H9 (cell line): Measurements from ENCODE around the gene IL1RAP. TPM values are rescaled to one million over a fixed set of nuclear protein-coding genes. Genes with fewer than 3 reads are reported as not detected.

Source experiments
- DNase-seq: peaks from one replicate; pipeline ENCODE4 v3.0.0-alpha.2; 2017
- H2AFZ ChIP-seq: one replicate; pipeline ENCODE4 v1.6.1; 2013; ENCODE audit warnings: mild to moderate bottlenecking, low read length, control low read depth, moderate library complexity
- H2AK5ac ChIP-seq: 2 replicates; pipeline ENCODE4 v1.6.1; 2013; ENCODE audit warnings: low read length, control low read depth, mixed read lengths; ENCODE audit not compliant: insufficient read length
- H2BK120ac ChIP-seq: one replicate; pipeline ENCODE4 v1.6.1; 2013; ENCODE audit warnings: low read depth, mild to moderate bottlenecking, low read length, control low read depth, inconsistent platforms; ENCODE audit not compliant: poor library complexity, severe bottlenecking
- H2BK12ac ChIP-seq: 2 replicates; pipeline ENCODE4 v1.6.1; 2013; ENCODE audit warnings: low read length, control low read depth, mixed read lengths, low read depth; ENCODE audit not compliant: insufficient read length
- H2BK15ac ChIP-seq: 2 replicates; pipeline ENCODE4 v1.6.1; 2013; ENCODE audit warnings: low read depth, low read length, control low read depth
- H2BK20ac ChIP-seq: one replicate; pipeline ENCODE4 v1.6.1; 2013; ENCODE audit warnings: low read depth, mild to moderate bottlenecking, low read length, control low read depth, inconsistent platforms; ENCODE audit not compliant: poor library complexity, severe bottlenecking
- H2BK5ac ChIP-seq: 2 replicates; pipeline ENCODE4 v1.6.1; 2013; ENCODE audit warnings: low read length, control low read depth, mixed read lengths; ENCODE audit not compliant: insufficient read length
- H3K14ac ChIP-seq: 2 replicates; pipeline ENCODE4 v1.6.1; 2013; ENCODE audit warnings: low read length, control low read depth; ENCODE audit not compliant: insufficient read depth
- H3K18ac ChIP-seq: 2 replicates; pipeline ENCODE4 v1.6.1; 2013; ENCODE audit warnings: low read depth, mild to moderate bottlenecking, mixed read lengths, low read length, control low read depth; ENCODE audit not compliant: insufficient read length
- H3K23ac ChIP-seq: 2 replicates; pipeline ENCODE4 v1.6.1; 2013; ENCODE audit warnings: low read length, control low read depth, mixed read lengths, low read depth; ENCODE audit not compliant: insufficient read length
- H3K23me2 ChIP-seq: 2 replicates; pipeline ENCODE4 v1.6.1; 2013; ENCODE audit warnings: low read depth, mild to moderate bottlenecking, mixed read lengths, low read length, control low read depth; ENCODE audit not compliant: insufficient read length, poor library complexity, severe bottlenecking
- H3K27ac ChIP-seq: 2 replicates; pipeline ENCODE4 v1.5.1; 2013; ENCODE audit warnings: low read length, control low read depth, mixed read lengths, low read depth; ENCODE audit not compliant: insufficient read length
- H3K27me3 ChIP-seq: 2 replicates; pipeline ENCODE4 v1.6.1; 2013; ENCODE audit warnings: low read length, control low read depth, inconsistent platforms; ENCODE audit not compliant: insufficient read depth
- H3K4ac ChIP-seq: 2 replicates; pipeline ENCODE4 v1.6.1; 2013; ENCODE audit warnings: low read depth, mild to moderate bottlenecking, control low read depth, inconsistent platforms, low read length, moderate library complexity
- H3K4me1 ChIP-seq: 2 replicates; pipeline ENCODE4 v1.6.1; 2013; ENCODE audit warnings: low read length, control low read depth, inconsistent platforms; ENCODE audit not compliant: insufficient read depth
- H3K4me2 ChIP-seq: 2 replicates; pipeline ENCODE4 v1.6.1; 2013; ENCODE audit warnings: low read length, control low read depth, mixed read lengths; ENCODE audit not compliant: insufficient read length, insufficient read depth
- H3K56ac ChIP-seq: 2 replicates; pipeline ENCODE4 v1.6.1; 2013; ENCODE audit warnings: low read depth, mild to moderate bottlenecking, mixed read lengths, low read length, control low read depth; ENCODE audit not compliant: insufficient read length
- H3K79me1 ChIP-seq: 2 replicates; pipeline ENCODE4 v1.6.1; 2013; ENCODE audit warnings: low read depth, mild to moderate bottlenecking, moderate library complexity, low read length, control low read depth, inconsistent platforms; ENCODE audit not compliant: insufficient read depth, poor library complexity, severe bottlenecking
- H3K79me2 ChIP-seq: 2 replicates; pipeline ENCODE4 v1.6.1; 2013; ENCODE audit warnings: low read length, control low read depth, inconsistent platforms; ENCODE audit not compliant: insufficient read depth
- H3K9ac ChIP-seq: 2 replicates; pipeline ENCODE4 v1.6.1; 2013; ENCODE audit warnings: low read length, control low read depth, mixed read lengths; ENCODE audit not compliant: insufficient read length; ENCODE audit errors: extremely low read depth
- H3K9me3 ChIP-seq: one replicate; pipeline ENCODE4 v1.6.1; 2013; ENCODE audit warnings: low read depth, low read length, inconsistent platforms; ENCODE audit not compliant: control insufficient read depth
- H3T11ph ChIP-seq: one replicate; pipeline ENCODE4 v1.6.1; 2013; ENCODE audit warnings: mild to moderate bottlenecking, low read length, control low read depth, inconsistent platforms
- H4K20me1 ChIP-seq: one replicate; pipeline ENCODE4 v1.6.1; 2013; ENCODE audit not compliant: control insufficient read depth, insufficient read length, insufficient read depth
- H4K5ac ChIP-seq: 2 replicates; pipeline ENCODE4 v1.6.1; 2013; ENCODE audit warnings: low read depth, mild to moderate bottlenecking, mixed read lengths, low read length, control low read depth; ENCODE audit not compliant: insufficient read length
- H4K8ac ChIP-seq: replicated peaks from 2 replicates; pipeline ENCODE4 v1.6.1; 2013; ENCODE audit warnings: low read length, control low read depth, mixed read lengths, low read depth; ENCODE audit not compliant: insufficient read length
- H4K91ac ChIP-seq: 2 replicates; pipeline ENCODE4 v1.6.1; 2013; ENCODE audit warnings: low read depth, mild to moderate bottlenecking, moderate library complexity, mixed read lengths, low read length, control low read depth; ENCODE audit not compliant: insufficient read length
- H3K27ac Mint-ChIP-seq, 3 experiments: 2 replicates in 2 of 3; 3 replicates in 1 of 3; pipeline ENCODE4 v1.8.0; 2020 to 2021; ENCODE audit warnings: mixed read lengths in 3 of 3, mild to moderate bottlenecking in 1 of 3, moderate library complexity in 1 of 3
- H3K27me3 Mint-ChIP-seq: 2 replicates; pipeline ENCODE4 v1.8.0; 2021; ENCODE audit warnings: low read depth, mild to moderate bottlenecking, moderate library complexity, mixed read lengths
- H3K36me3 Mint-ChIP-seq, 3 experiments: 2 replicates in 2 of 3; 3 replicates in 1 of 3; pipeline ENCODE4 v1.8.0; 2020 to 2021; ENCODE audit warnings: low read depth in 3 of 3, mixed read lengths in 3 of 3; ENCODE audit not compliant: insufficient read depth in 1 of 3
- H3K4me1 Mint-ChIP-seq, 2 experiments: 2 replicates each; pipeline ENCODE4 v1.8.0; 2020; ENCODE audit warnings: mixed read lengths in 2 of 2
- H3K4me3 Mint-ChIP-seq, 2 experiments: 2 replicates in 1 of 2; 3 replicates in 1 of 2; pipeline ENCODE4 v1.8.0; 2020 to 2021; ENCODE audit warnings: mild to moderate bottlenecking in 2 of 2, mixed read lengths in 2 of 2, moderate library complexity in 1 of 2
- H3K9me3 Mint-ChIP-seq, 2 experiments: 2 replicates in 1 of 2; 3 replicates in 1 of 2; pipeline ENCODE4 v1.8.0; 2020; ENCODE audit warnings: mild to moderate bottlenecking in 2 of 2, mixed read lengths in 2 of 2, moderate library complexity in 1 of 2
- CTCF ChIP-seq: fragments of 200-600 bp; sonication (generic); conservative IDR thresholded peaks from 3 replicates; pipeline ENCODE4 v1.8.0; 2021; ENCODE audit warnings: antibody characterized with exemption, mild to moderate bottlenecking
- WGBS: extraction: QIAGEN DNeasy Blood & Tissue Kit; methylation state at CpG from one replicate; pipeline ENCODE4 v1.1.7; 2013; ENCODE audit warnings: missing lambda C conversion rate, low lambda C conversion rate, mixed read lengths; ENCODE audit not compliant: insufficient read length; ENCODE audit errors: extremely low coverage; 5-methylcytosine and 5-hydroxymethylcytosine counted together
- total RNA-seq: library from RNA; stranded (reverse); gene quantifications from 2 replicates; pipeline ENCODE4 v1.2.1, GENCODE V29; 2021

The IL1RAP gene
- total RNA-seq, 1 experiment from 2014 or later: 4.6 TPM

- Histone ChIP-seq H3K4me2 (no peak overlapping the region), H3K4me1 (no peaks in the 10 kb centered on the region)
Measured at GRCh38 chr3:190516416-190516815, 2.5 kb downstream of the IL1RAP start.

More at GRCh38 chr3:190516416-190516815, 2.5 kb downstream of the IL1RAP start:
- Histone ChIP-seq H3K9ac (no peak overlapping the region), H2AK5ac (no peak overlapping the region), H3K27ac (no peak overlapping the region), H2BK20ac (no peak overlapping the region), H3K23ac (no peak overlapping the region), H3K4ac (no peak overlapping the region), H3T11ph (no peak overlapping the region), H3K9me3 (no peaks in the 10 kb centered on the region), H3K23me2 (peaks cover 8% of the 10 kb centered on the region), H2BK5ac (no peak overlapping the region), H3K14ac (no peak overlapping the region), H3K27me3 (peaks cover 8% of the 10 kb centered on the region; the same call in 1 of the 2 replicates), H2BK12ac (no peak overlapping the region), H4K8ac (no peak overlapping the region), H4K20me1 (no peaks in the 10 kb centered on the region), H3K79me2 (no peaks in the 10 kb centered on the region), H3K56ac (no peak overlapping the region), H2BK15ac (no peak overlapping the region), H2BK120ac (no peak overlapping the region), H2AFZ (no peak overlapping the region), H3K79me1 (no peaks in the 10 kb centered on the region), H4K91ac (no peak overlapping the region), H3K18ac (no peak overlapping the region), H4K5ac (no peak overlapping the region)
- TF ChIP-seq CTCF: no peak
- H3K36me3 Mint-ChIP-seq: peaks cover 0 to 9% (median 0%) of the 10 kb centered on the region in 3 experiments; a peak in 2 of 7 replicates
- no peak overlapping the region for H3K4me3 Mint-ChIP-seq
- WGBS: no CpG with 5 or more reads among the region's 1 CpG
- H3K4me1 Mint-ChIP-seq: peaks cover 16 to 17% of the 10 kb centered on the region in 2 experiments
- no peaks in the 10 kb centered on the region; a peak in 1 of 5 replicates for H3K9me3 Mint-ChIP-seq
- no peak for DNase-seq
- H3K27me3 Mint-ChIP-seq: peaks cover 36% of the 10 kb centered on the region
- H3K27ac Mint-ChIP-seq: no peak overlapping the region
